ENCODE results near the gene MRPL55.
A peak's percentile ranks its signal among the peaks of the same experiment; 100 is the strongest.

MRPL55 gene

GRCh38 chr1:228109073-228109961 lies at the start of gene MRPL55:
Gene MRPL55 (minus strand): TSS chr1:228109299. CDS start chr1:228108260, 1,039 bp downstream.
- DNase-seq (ENCODE audit: low spot score): peak; percentile 98

- no peak for DNase-seq (ENCODE audit: low spot score)
Measured at GRCh38 chr1:228158151-228159007, 49.3 kb upstream of the MRPL55 start.

- DNase-seq (ENCODE audit: low spot score): no peak
Measured at GRCh38 chr1:228157729-228158126, 48.6 kb upstream of the MRPL55 start.

GRCh38 chr1:228156941-228157728 lies 48.0 kb upstream of the MRPL55 start:
- no peak for DNase-seq (ENCODE audit: low spot score)

GRCh38 chr1:228156515-228156881 lies 47.4 kb upstream of the MRPL55 start:
- DNase-seq (ENCODE audit: low spot score): no peak

GRCh38 chr1:228155596-228156514 lies 46.8 kb upstream of the MRPL55 start:
- DNase-seq (ENCODE audit: low spot score): no peak

- no peak for DNase-seq (ENCODE audit: low spot score)
Measured at GRCh38 chr1:228154670-228155571, 45.8 kb upstream of the MRPL55 start.

GRCh38 chr1:228154021-228154669 lies 45.0 kb upstream of the MRPL55 start:
- DNase-seq (ENCODE audit: low spot score): no peak

- DNase-seq (ENCODE audit: low spot score): no peak
Measured at GRCh38 chr1:228152918-228153258, 43.8 kb upstream of the MRPL55 start.

GRCh38 chr1:228152097-228152917 lies 43.2 kb upstream of the MRPL55 start:
- no peak for DNase-seq (ENCODE audit: low spot score)

- DNase-seq (ENCODE audit: low spot score): peak; percentile 39
Measured at GRCh38 chr1:228151180-228151925, 42.3 kb upstream of the MRPL55 start.

- peak; percentile 48 for DNase-seq (ENCODE audit: low spot score)
Measured at GRCh38 chr1:228150461-228151179, 41.5 kb upstream of the MRPL55 start.

GRCh38 chr1:228150120-228150460 lies 41.0 kb upstream of the MRPL55 start:
- DNase-seq (ENCODE audit: low spot score): peak; percentile 39

GRCh38 chr1:228149406-228150119 lies 40.5 kb upstream of the MRPL55 start, which contains the start of gene GJC2:
Gene GJC2 (plus strand): TSS chr1:228149930. CDS start chr1:228157759, 7,829 bp downstream.
- DNase-seq (ENCODE audit: low spot score): peak; percentile 45

- no peak for DNase-seq (ENCODE audit: low spot score)
Measured at GRCh38 chr1:228148935-228149405, 39.9 kb upstream of the MRPL55 start.

GRCh38 chr1:228148196-228148861 lies 39.2 kb upstream of the MRPL55 start:
- no peak for DNase-seq (ENCODE audit: low spot score)

Data from D341Med (cell line).